HG02973 (cell line): Measurements from ENCODE around the gene PCID2.

Source experiments
- ATAC-seq: cut with Tn5 transposase; IDR thresholded peaks from one replicate; pipeline ENCODE4 v1.9.1; 2021; ENCODE audit warnings: moderate library complexity; ENCODE audit not compliant: unreplicated experiment

Gene PCID2

GRCh38 chr13:113187883-113188665 lies 20.4 kb downstream of the PCID2 start:
- ATAC-seq = no peak

GRCh38 chr13:113187263-113187669 lies 21.2 kb downstream of the PCID2 start:
- ATAC-seq = no peak

- peak; percentile 69 for ATAC-seq
Measured at GRCh38 chr13:113186061-113186900, 22.2 kb downstream of the PCID2 start.

- no peak for ATAC-seq
Measured at GRCh38 chr13:113184568-113185440, 23.7 kb downstream of the PCID2 start.

- no peak for ATAC-seq
Measured at GRCh38 chr13:113183450-113184129, 24.9 kb downstream of the PCID2 start.

- ATAC-seq = no peak
Measured at GRCh38 chr13:113182046-113182445, 26.4 kb downstream of the PCID2 start.

- ATAC-seq = no peak
Measured at GRCh38 chr13:113179374-113180230, 28.9 kb downstream of the PCID2 start.

GRCh38 chr13:113178896-113179167 lies 29.6 kb downstream of the PCID2 start:
- no peak for ATAC-seq

- ATAC-seq = no peak
Measured at GRCh38 chr13:113178070-113178895, 30.2 kb downstream of the PCID2 start.

- ATAC-seq = no peak
Measured at GRCh38 chr13:113176822-113177221, 31.6 kb downstream of the PCID2 start.

- ATAC-seq = no peak
Measured at GRCh38 chr13:113176280-113176679, 32.2 kb downstream of the PCID2 start.

- ATAC-seq = no peak
Measured at GRCh38 chr13:113172419-113172926, 36.0 kb downstream of the PCID2 start.

- no peak for ATAC-seq
Measured at GRCh38 chr13:113171250-113172125, 37.0 kb downstream of the PCID2 start.

- no peak for ATAC-seq
Measured at GRCh38 chr13:113170511-113170910, 38.0 kb downstream of the PCID2 start.

GRCh38 chr13:113169277-113170272 lies 38.9 kb downstream of the PCID2 start:
- no peak for ATAC-seq

- no peak for ATAC-seq
Measured at GRCh38 chr13:113168211-113168610, 40.3 kb downstream of the PCID2 start.

- ATAC-seq = no peak
Measured at GRCh38 chr13:113167575-113167974, 40.9 kb downstream of the PCID2 start.
